IPS DF 4.7 (cell line): ENCODE results near the gene ITGB6.

ENCODE experiments used
- DNase-seq: peaks from one replicate; pipeline ENCODE4 v3.0.0-alpha.2; 2013; ENCODE audit warnings: low spot score; ENCODE audit errors: extremely low read depth

ITGB6 gene

GRCh38 chr2:160096409-160096808 lies 103.7 kb downstream of the ITGB6 start:
- DNase-seq = no peak

- DNase-seq = no peak
Measured at GRCh38 chr2:160092445-160092844, 107.6 kb downstream of the ITGB6 start.

- DNase-seq = no peak
Measured at GRCh38 chr2:160091381-160091780, 108.7 kb downstream of the ITGB6 start.

- no peak for DNase-seq
Measured at GRCh38 chr2:160087854-160088745, 112.0 kb downstream of the ITGB6 start.

- DNase-seq = no peak
Measured at GRCh38 chr2:160085662-160086061, 114.4 kb downstream of the ITGB6 start.

GRCh38 chr2:160077912-160078810 lies 121.9 kb downstream of the ITGB6 start:
- DNase-seq = no peak

GRCh38 chr2:160076914-160077313 lies 123.2 kb downstream of the ITGB6 start:
- no peak for DNase-seq

GRCh38 chr2:160076241-160076640 lies 123.8 kb downstream of the ITGB6 start:
- no peak for DNase-seq

- no peak for DNase-seq
Measured at GRCh38 chr2:160075171-160075570, 124.9 kb downstream of the ITGB6 start.

- DNase-seq = no peak
Measured at GRCh38 chr2:160073284-160073888, 126.7 kb downstream of the ITGB6 start.

- no peak for DNase-seq
Measured at GRCh38 chr2:160068906-160069305, 131.2 kb downstream of the ITGB6 start.

GRCh38 chr2:160064916-160065315 lies 135.2 kb downstream of the ITGB6 start:
- DNase-seq = no peak

- no peak for DNase-seq
Measured at GRCh38 chr2:160063879-160064612, 136.0 kb downstream of the ITGB6 start.

- DNase-seq = no peak
Measured at GRCh38 chr2:160063271-160063670, 136.8 kb downstream of the ITGB6 start.

GRCh38 chr2:160062292-160063005 lies 137.6 kb downstream of the ITGB6 start, which contains the start of gene PLA2R1:
TSS of gene PLA2R1 (minus strand) at chr2:160062615. CDS start at chr2:160062403, 212 bp downstream.
- no peak for DNase-seq

GRCh38 chr2:160061944-160062291 lies 138.2 kb downstream of the ITGB6 start:
- DNase-seq = no peak

- DNase-seq = no peak
Measured at GRCh38 chr2:160061533-160061932, 138.5 kb downstream of the ITGB6 start.

- no peak for DNase-seq
Measured at GRCh38 chr2:160060297-160060696, 139.8 kb downstream of the ITGB6 start.

- no peak for DNase-seq
Measured at GRCh38 chr2:160057356-160057755, 142.7 kb downstream of the ITGB6 start.

GRCh38 chr2:160055726-160056108 lies 144.4 kb downstream of the ITGB6 start:
- DNase-seq = no peak
